Measurements from ENCODE around the gene UBE2O.

DNA sequence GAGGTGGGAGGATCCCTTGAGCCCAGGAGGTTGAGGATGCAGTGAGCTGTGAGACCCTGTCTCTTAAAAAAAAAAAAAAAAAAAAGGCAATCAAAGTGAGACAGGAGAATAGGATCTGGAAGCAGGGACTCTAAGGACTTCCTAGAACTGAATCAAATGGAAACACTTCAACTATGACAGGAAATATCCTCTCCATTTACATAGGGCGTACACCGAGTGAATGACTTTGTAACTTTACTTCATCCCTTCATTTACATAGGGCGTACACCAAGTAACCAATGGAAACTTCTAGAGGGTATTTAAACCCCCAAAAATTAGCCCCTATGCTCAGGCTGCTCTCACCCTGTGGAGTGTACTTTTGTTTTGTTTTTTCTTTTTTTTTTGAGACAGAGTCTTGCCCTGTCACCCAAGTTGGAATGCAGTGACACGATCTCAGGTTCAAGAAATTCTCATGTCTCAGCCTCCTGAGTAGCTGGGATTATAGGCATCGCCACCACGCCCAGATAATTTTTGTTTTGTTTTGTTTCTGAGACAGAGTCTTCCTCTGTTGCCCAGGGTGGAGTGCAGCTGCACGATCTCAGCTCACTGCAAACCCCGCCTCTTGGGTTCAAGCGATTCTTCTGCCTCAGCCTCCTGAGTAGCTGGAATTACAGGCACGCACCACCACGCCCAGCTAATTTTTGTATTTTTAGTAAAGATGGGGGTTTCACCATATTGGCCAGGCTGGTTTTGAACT, 89.7 kb downstream of the UBE2O start:
- no peak for TF ChIP-seq TAF1 (IDR thresholded peaks at IDR 0.05; ENCODE audit: borderline replicate concordance, low read depth, low read length)
- TF ChIP-seq, protein P1, sequence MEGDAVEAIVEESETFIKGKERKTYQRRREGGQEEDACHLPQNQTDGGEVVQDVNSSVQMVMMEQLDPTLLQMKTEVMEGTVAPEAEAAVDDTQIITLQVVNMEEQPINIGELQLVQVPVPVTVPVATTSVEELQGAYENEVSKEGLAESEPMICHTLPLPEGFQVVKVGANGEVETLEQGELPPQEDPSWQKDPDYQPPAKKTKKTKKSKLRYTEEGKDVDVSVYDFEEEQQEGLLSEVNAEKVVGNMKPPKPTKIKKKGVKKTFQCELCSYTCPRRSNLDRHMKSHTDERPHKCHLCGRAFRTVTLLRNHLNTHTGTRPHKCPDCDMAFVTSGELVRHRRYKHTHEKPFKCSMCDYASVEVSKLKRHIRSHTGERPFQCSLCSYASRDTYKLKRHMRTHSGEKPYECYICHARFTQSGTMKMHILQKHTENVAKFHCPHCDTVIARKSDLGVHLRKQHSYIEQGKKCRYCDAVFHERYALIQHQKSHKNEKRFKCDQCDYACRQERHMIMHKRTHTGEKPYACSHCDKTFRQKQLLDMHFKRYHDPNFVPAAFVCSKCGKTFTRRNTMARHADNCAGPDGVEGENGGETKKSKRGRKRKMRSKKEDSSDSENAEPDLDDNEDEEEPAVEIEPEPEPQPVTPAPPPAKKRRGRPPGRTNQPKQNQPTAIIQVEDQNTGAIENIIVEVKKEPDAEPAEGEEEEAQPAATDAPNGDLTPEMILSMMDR (IDR thresholded peaks at IDR 0.05) = no peak
- no peak for TF ChIP-seq FOXM1 (IDR thresholded peaks at IDR 0.05; ENCODE audit: low read depth)
- TF ChIP-seq, protein P2, sequence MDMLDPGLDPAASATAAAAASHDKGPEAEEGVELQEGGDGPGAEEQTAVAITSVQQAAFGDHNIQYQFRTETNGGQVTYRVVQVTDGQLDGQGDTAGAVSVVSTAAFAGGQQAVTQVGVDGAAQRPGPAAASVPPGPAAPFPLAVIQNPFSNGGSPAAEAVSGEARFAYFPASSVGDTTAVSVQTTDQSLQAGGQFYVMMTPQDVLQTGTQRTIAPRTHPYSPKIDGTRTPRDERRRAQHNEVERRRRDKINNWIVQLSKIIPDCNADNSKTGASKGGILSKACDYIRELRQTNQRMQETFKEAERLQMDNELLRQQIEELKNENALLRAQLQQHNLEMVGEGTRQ (IDR thresholded peaks at IDR 0.05; ENCODE audit: borderline replicate concordance, low read depth, low read length) = no peak
- TF ChIP-seq, protein P3, sequence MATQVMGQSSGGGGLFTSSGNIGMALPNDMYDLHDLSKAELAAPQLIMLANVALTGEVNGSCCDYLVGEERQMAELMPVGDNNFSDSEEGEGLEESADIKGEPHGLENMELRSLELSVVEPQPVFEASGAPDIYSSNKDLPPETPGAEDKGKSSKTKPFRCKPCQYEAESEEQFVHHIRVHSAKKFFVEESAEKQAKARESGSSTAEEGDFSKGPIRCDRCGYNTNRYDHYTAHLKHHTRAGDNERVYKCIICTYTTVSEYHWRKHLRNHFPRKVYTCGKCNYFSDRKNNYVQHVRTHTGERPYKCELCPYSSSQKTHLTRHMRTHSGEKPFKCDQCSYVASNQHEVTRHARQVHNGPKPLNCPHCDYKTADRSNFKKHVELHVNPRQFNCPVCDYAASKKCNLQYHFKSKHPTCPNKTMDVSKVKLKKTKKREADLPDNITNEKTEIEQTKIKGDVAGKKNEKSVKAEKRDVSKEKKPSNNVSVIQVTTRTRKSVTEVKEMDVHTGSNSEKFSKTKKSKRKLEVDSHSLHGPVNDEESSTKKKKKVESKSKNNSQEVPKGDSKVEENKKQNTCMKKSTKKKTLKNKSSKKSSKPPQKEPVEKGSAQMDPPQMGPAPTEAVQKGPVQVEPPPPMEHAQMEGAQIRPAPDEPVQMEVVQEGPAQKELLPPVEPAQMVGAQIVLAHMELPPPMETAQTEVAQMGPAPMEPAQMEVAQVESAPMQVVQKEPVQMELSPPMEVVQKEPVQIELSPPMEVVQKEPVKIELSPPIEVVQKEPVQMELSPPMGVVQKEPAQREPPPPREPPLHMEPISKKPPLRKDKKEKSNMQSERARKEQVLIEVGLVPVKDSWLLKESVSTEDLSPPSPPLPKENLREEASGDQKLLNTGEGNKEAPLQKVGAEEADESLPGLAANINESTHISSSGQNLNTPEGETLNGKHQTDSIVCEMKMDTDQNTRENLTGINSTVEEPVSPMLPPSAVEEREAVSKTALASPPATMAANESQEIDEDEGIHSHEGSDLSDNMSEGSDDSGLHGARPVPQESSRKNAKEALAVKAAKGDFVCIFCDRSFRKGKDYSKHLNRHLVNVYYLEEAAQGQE (IDR thresholded peaks at IDR 0.05; ENCODE audit: low read depth, low read length) = no peak
- TF ChIP-seq RXRA (IDR thresholded peaks at IDR 0.05; ENCODE audit: borderline replicate concordance, low read depth) = no peak
- TF ChIP-seq SMC3 (IDR thresholded peaks at IDR 0.05; ENCODE audit: low read depth, low read length) = no peak
- no peak for TF ChIP-seq EP300 (IDR thresholded peaks at IDR 0.05; ENCODE audit: borderline replicate concordance in 1 of 2, low read depth in 1 of 2, low read length in 1 of 2)
- no peak for TF ChIP-seq GABPA (IDR thresholded peaks at IDR 0.05; ENCODE audit: low read depth)
- no peak for TF ChIP-seq NRF1 (IDR thresholded peaks at IDR 0.05; ENCODE audit: low read depth, low read length)
- no peak for TF ChIP-seq POLR2AphosphoS5 (IDR thresholded peaks at IDR 0.05; ENCODE audit: low read depth, low read length)
- TF ChIP-seq EZH2phosphoT487 (IDR thresholded peaks at IDR 0.05; ENCODE audit: borderline replicate concordance, low read depth) = no peak
- TF ChIP-seq ELF1 (IDR thresholded peaks at IDR 0.05) = no peak
- no peak for TF ChIP-seq RAD21 (IDR thresholded peaks at IDR 0.05; ENCODE audit: low read length)

Measured in SK-N-SH (cell line).